PC-9 (cell line): ENCODE results near the gene PCNT. TPM values are rescaled to one million over a fixed set of nuclear protein-coding genes. Genes with fewer than 3 reads are reported as not detected.

Source experiments
- BruUV-seq: library from RNA; stranded (reverse); fragments of 400-500 nt; replicated peaks from 2 replicates; lab custom pipeline; 2021; lab: Mats Ljungman, UMichigan
- CTCF ChIA-PET: fragments of 300-600 bp; sonication (Branson Sonifier 250); formaldehyde crosslinking; loops from one replicate; lab custom pipeline; 2022; ENCODE audit warnings: antibody characterized with exemption; lab: Charles Lee
- POLR2A ChIA-PET: fragments of 300-600 bp; sonication (Branson Sonifier 250); formaldehyde crosslinking; loops from one replicate; lab custom pipeline; 2022; ENCODE audit warnings: antibody characterized with exemption; ENCODE audit not compliant: unreplicated experiment; lab: Charles Lee
- DNase-seq, 2 experiments: peaks; one replicate each; pipeline versions ENCODE4 v3.0.0 to v3.0.0-alpha.2; 2015 to 2022; ENCODE audit warnings: mixed read lengths in 1 of 2
- H2AFZ ChIP-seq: fragments of 200-600 bp; sonication (generic); 2 replicates; pipeline ENCODE4 v1.8.1; 2017; ENCODE audit warnings: antibody characterized with exemption
- H3F3A ChIP-seq: fragments of 200-600 bp; sonication (generic); 2 replicates; pipeline ENCODE4 v1.8.1; 2017; ENCODE audit warnings: antibody characterized with exemption, mild to moderate bottlenecking, low read depth; ENCODE audit not compliant: insufficient read depth
- H3K27ac ChIP-seq: fragments of 200-600 bp; sonication (generic); 2 replicates; pipeline ENCODE4 v1.6.1; 2016; ENCODE audit warnings: mixed run types
- H3K27me3 ChIP-seq: fragments of 200-600 bp; sonication (generic); 2 replicates; pipeline ENCODE4 v1.6.1; 2016; ENCODE audit warnings: low read depth, mixed run types; ENCODE audit not compliant: insufficient read depth
- H3K36me3 ChIP-seq: fragments of 200-600 bp; sonication (generic); 2 replicates; pipeline ENCODE4 v1.6.1; 2016; ENCODE audit warnings: low read depth, mixed run types
- H3K4me1 ChIP-seq: fragments of 200-600 bp; sonication (generic); replicated peaks from 2 replicates; pipeline ENCODE4 v1.6.1; 2016; ENCODE audit warnings: mixed run types; ENCODE audit not compliant: insufficient read depth
- H3K4me2 ChIP-seq: fragments of 200-600 bp; sonication (generic); 2 replicates; pipeline ENCODE4 v1.6.1; 2017; ENCODE audit warnings: mixed run types
- H3K4me3 ChIP-seq: fragments of 200-600 bp; sonication (generic); 2 replicates; pipeline ENCODE4 v1.6.1; 2016; ENCODE audit warnings: mixed run types
- H3K79me2 ChIP-seq: fragments of 200-600 bp; sonication (generic); 2 replicates; pipeline ENCODE4 v1.6.1; 2017; ENCODE audit warnings: low read depth, mixed run types
- H3K9me2 ChIP-seq: fragments of 200-600 bp; sonication (generic); 2 replicates; pipeline ENCODE4 v1.8.1; 2017; ENCODE audit warnings: mild to moderate bottlenecking; ENCODE audit not compliant: insufficient read depth
- H3K9me3 ChIP-seq: fragments of 200-600 bp; sonication (generic); 2 replicates; pipeline ENCODE4 v1.8.1; 2016; ENCODE audit warnings: low read depth; ENCODE audit not compliant: insufficient read depth
- H4K20me1 ChIP-seq: fragments of 200-600 bp; sonication (generic); 2 replicates; pipeline ENCODE4 v1.8.1; 2017; ENCODE audit not compliant: insufficient read depth
- EZH2 ChIP-seq: fragments of 200-600 bp; sonication (generic); IDR thresholded peaks from 2 replicates; pipeline ENCODE4 v1.8.0; 2017; ENCODE audit warnings: antibody characterized with exemption, low read depth
- intact Hi-C: fragments of 100-400 bp; cut with micrococcal nuclease; formaldehyde crosslinking; loops from one replicate; pipeline ENCODE4 v1.10.0; 2022; ENCODE audit not compliant: unreplicated experiment
- total RNA-seq: library from RNA; stranded (reverse); gene quantifications from 2 replicates; pipeline ENCODE4 v1.2.3, GENCODE V29; 2021
- TF ChIP-seq, protein P1 (sequence below): fragments of 200-600 bp; sonication (generic); conservative IDR thresholded peaks from 2 replicates; pipeline ENCODE4 v1.6.1; 2017; ENCODE audit warnings: mixed run types, antibody characterized with exemption, mild to moderate bottlenecking, moderate library complexity

The PCNT gene
- total RNA-seq, 1 experiment from 2014 or later: 33.4 TPM

DNA sequence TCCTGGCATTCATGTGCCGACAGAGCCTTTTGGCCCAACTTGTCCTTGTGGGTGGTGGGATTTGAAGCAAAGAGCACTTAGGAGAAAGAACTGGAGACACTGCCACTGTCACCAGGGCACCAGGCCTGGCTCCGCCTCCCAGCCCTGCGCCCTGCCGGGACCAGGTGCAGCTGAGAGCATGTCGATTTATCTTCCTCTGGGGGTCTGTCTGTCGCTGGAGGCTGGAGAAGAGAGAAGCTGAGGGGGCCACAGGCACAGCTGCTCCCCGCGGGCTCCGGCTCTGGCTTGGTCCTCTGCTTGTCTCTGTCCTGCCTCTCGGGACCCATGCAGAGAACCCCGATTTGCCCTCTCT is 28.2 kb downstream of the PCNT start:
- no TSS peak for BruUV-seq
- no peak overlapping the region for H3K4me3 ChIP-seq
- H3K79me2 ChIP-seq: no peaks in the 10 kb centered on the region
- CTCF ChIA-PET: no interaction called here
- H2AFZ ChIP-seq: no peak overlapping the region
- no peaks in the 10 kb centered on the region for H3K9me3 ChIP-seq
- POLR2A ChIA-PET: no interaction called here
- H3K27me3 ChIP-seq: no peaks in the 10 kb centered on the region
- no peak for DNase-seq
- H3K9me2 ChIP-seq: no peaks in the 10 kb centered on the region
- no peaks in the 10 kb centered on the region; the same call in 1 of the 2 replicates for H3K36me3 ChIP-seq
- peaks cover 7% of the 10 kb centered on the region for H3K4me1 ChIP-seq
- no peak overlapping the region for H3K4me2 ChIP-seq
- TF ChIP-seq, protein P1, sequence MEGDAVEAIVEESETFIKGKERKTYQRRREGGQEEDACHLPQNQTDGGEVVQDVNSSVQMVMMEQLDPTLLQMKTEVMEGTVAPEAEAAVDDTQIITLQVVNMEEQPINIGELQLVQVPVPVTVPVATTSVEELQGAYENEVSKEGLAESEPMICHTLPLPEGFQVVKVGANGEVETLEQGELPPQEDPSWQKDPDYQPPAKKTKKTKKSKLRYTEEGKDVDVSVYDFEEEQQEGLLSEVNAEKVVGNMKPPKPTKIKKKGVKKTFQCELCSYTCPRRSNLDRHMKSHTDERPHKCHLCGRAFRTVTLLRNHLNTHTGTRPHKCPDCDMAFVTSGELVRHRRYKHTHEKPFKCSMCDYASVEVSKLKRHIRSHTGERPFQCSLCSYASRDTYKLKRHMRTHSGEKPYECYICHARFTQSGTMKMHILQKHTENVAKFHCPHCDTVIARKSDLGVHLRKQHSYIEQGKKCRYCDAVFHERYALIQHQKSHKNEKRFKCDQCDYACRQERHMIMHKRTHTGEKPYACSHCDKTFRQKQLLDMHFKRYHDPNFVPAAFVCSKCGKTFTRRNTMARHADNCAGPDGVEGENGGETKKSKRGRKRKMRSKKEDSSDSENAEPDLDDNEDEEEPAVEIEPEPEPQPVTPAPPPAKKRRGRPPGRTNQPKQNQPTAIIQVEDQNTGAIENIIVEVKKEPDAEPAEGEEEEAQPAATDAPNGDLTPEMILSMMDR: no peak
- TF ChIP-seq EZH2: no peak
- intact Hi-C loops: no loop called here
- no peaks in the 10 kb centered on the region; the same call in 1 of the 2 replicates for H3F3A ChIP-seq
- no peaks in the 10 kb centered on the region for H4K20me1 ChIP-seq
- no peak overlapping the region for H3K27ac ChIP-seq

DNA sequence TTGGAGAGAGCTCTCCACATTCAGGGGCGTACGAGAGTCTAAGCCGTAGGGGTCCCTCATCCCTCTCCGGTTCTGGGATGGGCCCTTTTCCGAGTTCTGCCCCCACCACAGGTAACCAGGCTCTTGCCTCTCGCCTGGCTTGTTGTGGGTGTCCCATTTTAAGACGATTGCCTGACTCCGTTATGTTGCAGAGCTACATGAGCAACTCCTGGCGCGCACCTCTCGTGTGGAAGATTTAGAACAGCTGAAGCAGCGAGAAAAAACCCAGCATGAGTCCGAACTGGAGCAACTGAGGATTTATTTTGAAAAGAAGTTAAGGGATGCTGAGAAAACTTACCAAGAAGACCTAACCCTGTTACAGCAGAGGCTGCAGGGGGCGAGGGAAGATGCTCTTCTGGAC is 29.0 kb downstream of the PCNT start:
- Histone ChIP-seq H3K4me2 (no peak overlapping the region), H3K27ac (no peak overlapping the region), H3K9me3 (no peaks in the 10 kb centered on the region), H3K4me1 (peaks cover 7% of the 10 kb centered on the region), H3K27me3 (no peaks in the 10 kb centered on the region), H2AFZ (no peak overlapping the region), H3F3A (no peaks in the 10 kb centered on the region; the same call in 1 of the 2 replicates), H3K9me2 (no peaks in the 10 kb centered on the region), H3K4me3 (no peak overlapping the region), H4K20me1 (no peaks in the 10 kb centered on the region), H3K36me3 (no peaks in the 10 kb centered on the region; the same call in 1 of the 2 replicates), H3K79me2 (no peaks in the 10 kb centered on the region)
- CTCF ChIA-PET: no interaction called here
- no TSS peak for BruUV-seq
- intact Hi-C loops: no loop called here
- TF ChIP-seq, protein P1: no peak
- TF ChIP-seq EZH2: no peak
- no peak for DNase-seq
- POLR2A ChIA-PET: interaction anchor here (0.5 kb wide), 1 partner anchor 108 kb away, joined by 3 read pairs; no protein-coding TSS in a partner anchor

DNA sequence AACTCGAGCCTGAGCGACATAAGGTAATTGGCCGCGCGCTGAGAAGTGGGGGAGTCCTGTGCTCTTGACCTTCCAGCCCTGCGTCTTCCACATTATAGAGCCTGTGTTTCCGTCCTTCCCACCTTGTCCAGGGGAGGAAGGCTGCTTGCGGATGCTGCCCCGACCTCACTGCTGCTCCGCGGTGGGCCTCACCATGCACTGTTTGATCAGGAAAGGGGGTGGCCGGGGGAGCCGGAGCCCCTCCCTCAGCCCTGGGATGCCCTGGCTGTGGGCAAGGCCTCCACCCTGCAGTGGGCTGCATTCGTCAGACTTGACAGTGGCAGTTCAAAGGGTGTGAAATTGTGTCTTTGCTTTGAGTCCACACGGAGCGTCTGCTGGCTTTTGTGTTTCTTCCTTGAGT is 30.1 kb downstream of the PCNT start:
- no peaks in the 10 kb centered on the region for H3K27me3 ChIP-seq
- TF ChIP-seq, protein P1: no peak
- no peak for TF ChIP-seq EZH2
- no peak overlapping the region for H3K27ac ChIP-seq
- H2AFZ ChIP-seq: no peak overlapping the region
- H3K79me2 ChIP-seq: no peaks in the 10 kb centered on the region
- H3K36me3 ChIP-seq: no peaks in the 10 kb centered on the region; the same call in 1 of the 2 replicates
- no peak overlapping the region for H3K4me3 ChIP-seq
- no peaks in the 10 kb centered on the region for H4K20me1 ChIP-seq
- intact Hi-C loops: no loop called here
- DNase-seq: no peak
- H3K9me3 ChIP-seq: no peaks in the 10 kb centered on the region
- CTCF ChIA-PET: no interaction called here
- POLR2A ChIA-PET: no interaction called here
- no peaks in the 10 kb centered on the region for H3F3A ChIP-seq
- no peak overlapping the region for H3K4me2 ChIP-seq
- no peaks in the 10 kb centered on the region for H3K9me2 ChIP-seq
- BruUV-seq: no TSS peak
- H3K4me1 ChIP-seq: peaks cover 7% of the 10 kb centered on the region
